Left cardiac atrium (tissue), 4 donors: ENCODE data around the gene E4F1. TPM values are rescaled to one million over a fixed set of nuclear protein-coding genes. Genes with fewer than 3 reads are reported as not detected.
"Not testable (repeated sequence)": the region's sequence is repeated elsewhere in the genome, so short reads cannot be mapped to it uniquely, and the experiment has no call there.

Experiments used
- ATAC-seq, 2 donors: fragments of 200-7000 bp; cut with Tn5 transposase; one replicate each; pipeline ENCODE4 v1.9.1; 2020; ENCODE audit warnings: mild to moderate bottlenecking in 2 of 2, moderate library complexity in 2 of 2
- DNase-seq: peaks from one replicate; pipeline ENCODE4 v3.0.0-alpha.2; 2020
- intact Hi-C, 2 donors: fragments of 100-400 bp; cut with DNase I; formaldehyde crosslinking; loops; one replicate each; pipeline versions ENCODE4 v1.14.1 to v1.15.1; 2022 to 2023
- total RNA-seq, 2 donors: library from RNA; stranded (reverse); fragmentation: NEBNext Ultra II Directional; extraction: Animal tissue kit (Norgen Biotek cat#: 25700); gene quantifications; one replicate each; pipeline ENCODE4 v1.2.1, GENCODE V29; 2021
- donor health status: DM: no; HTN: yes; CAD: no.
- donor health status: DM: no; HTN: yes; CAD: no; lungs with severe emphysema.
- donor health status: DM: yes; HTN: yes; CAD: no.
- donor health status: Dilated cardiomyopathy.

Gene E4F1
- total RNA-seq, 2 donors from 2014 or later, result 11.9 to 15.0 TPM

- DNase-seq (peak; percentile 1), ATAC-seq (no peak)
- intact Hi-C loops, result no loop called here
Observed at GRCh38 chr16:2256531-2257140, 33.2 kb downstream of the E4F1 start.

- intact Hi-C loops, result no loop called here
- ATAC-seq, result no peak
- no peak for DNase-seq
Observed at GRCh38 chr16:2257726-2258125, 34.3 kb downstream of the E4F1 start.

- ATAC-seq, intact Hi-C loops: not testable (repeated sequence)
- DNase-seq, result peak; percentile 4
Observed at GRCh38 chr16:2258530-2258929, 35.1 kb downstream of the E4F1 start.

GRCh38 chr16:2260250-2260649, 36.9 kb downstream of the E4F1 start:
- intact Hi-C loops, result no loop called here
- ATAC-seq (no peak), DNase-seq (no peak)

- ATAC-seq, intact Hi-C loops, DNase-seq: not testable (repeated sequence)
Observed at GRCh38 chr16:2263026-2263425, 39.6 kb downstream of the E4F1 start.

- peak; percentile 13 for DNase-seq
- ATAC-seq, intact Hi-C loops: not testable (repeated sequence)
Observed at GRCh38 chr16:2266887-2267286, 43.5 kb downstream of the E4F1 start.

GRCh38 chr16:2267505-2267912, 44.1 kb downstream of the E4F1 start:
- DNase-seq, intact Hi-C loops: not testable (repeated sequence)
- ATAC-seq, result peak; percentile 89 to 90

GRCh38 chr16:2267913-2268666, 44.7 kb downstream of the E4F1 start, which contains the start of gene RNPS1:
RNPS1 (minus strand) TSS chr16:2268126; CDS start chr16:2264643, 3,483 bp downstream.
- DNase-seq (peak; percentile 98), ATAC-seq (peak; percentile 97 to 98)
- intact Hi-C loops, result no loop called here

GRCh38 chr16:2270070-2270462, 46.7 kb downstream of the E4F1 start:
- DNase-seq, result no peak
- intact Hi-C loops, result no loop called here

GRCh38 chr16:2270588-2271470, 47.4 kb downstream of the E4F1 start:
- DNase-seq, result no peak
- ATAC-seq, result no peak
- intact Hi-C loops, result no loop called here

More at GRCh38 chr16:2270070-2270462, 46.7 kb downstream of the E4F1 start:
- ATAC-seq, result no peak

GRCh38 chr16:2271848-2272461, 48.6 kb downstream of the E4F1 start:
- ATAC-seq, result no peak
- intact Hi-C loops, result no loop called here
- no peak for DNase-seq

- intact Hi-C loops, result no loop called here
Observed at GRCh38 chr16:2273484-2273883, 50.1 kb downstream of the E4F1 start.

GRCh38 chr16:2273931-2274330, 50.5 kb downstream of the E4F1 start:
- intact Hi-C loops, result no loop called here
- no peak for ATAC-seq
- DNase-seq, result no peak

More at GRCh38 chr16:2273484-2273883, 50.1 kb downstream of the E4F1 start:
- DNase-seq (no peak), ATAC-seq (no peak)

- no peak for DNase-seq
Observed at GRCh38 chr16:2275476-2276367, 52.3 kb downstream of the E4F1 start.

GRCh38 chr16:2276368-2277195, 53.2 kb downstream of the E4F1 start:
- DNase-seq (no peak), ATAC-seq (no peak)
- intact Hi-C loops, result no loop called here

More at GRCh38 chr16:2275476-2276367, 52.3 kb downstream of the E4F1 start:
- intact Hi-C loops, result no loop called here
- ATAC-seq, result no peak

- DNase-seq (no peak), ATAC-seq (no peak)
- intact Hi-C loops, result no loop called here
Observed at GRCh38 chr16:2277466-2278271, 54.3 kb downstream of the E4F1 start.

- DNase-seq, result no peak
- ATAC-seq, result no peak
- intact Hi-C loops, result no loop called here
Observed at GRCh38 chr16:2278272-2278608, 54.8 kb downstream of the E4F1 start.
